ENCODE results near the gene ABCC2.
"Not testable (repeated sequence)": the region's sequence is repeated elsewhere in the genome, so short reads cannot be mapped to it uniquely, and the experiment has no call there.

Gene ABCC2

DNA sequence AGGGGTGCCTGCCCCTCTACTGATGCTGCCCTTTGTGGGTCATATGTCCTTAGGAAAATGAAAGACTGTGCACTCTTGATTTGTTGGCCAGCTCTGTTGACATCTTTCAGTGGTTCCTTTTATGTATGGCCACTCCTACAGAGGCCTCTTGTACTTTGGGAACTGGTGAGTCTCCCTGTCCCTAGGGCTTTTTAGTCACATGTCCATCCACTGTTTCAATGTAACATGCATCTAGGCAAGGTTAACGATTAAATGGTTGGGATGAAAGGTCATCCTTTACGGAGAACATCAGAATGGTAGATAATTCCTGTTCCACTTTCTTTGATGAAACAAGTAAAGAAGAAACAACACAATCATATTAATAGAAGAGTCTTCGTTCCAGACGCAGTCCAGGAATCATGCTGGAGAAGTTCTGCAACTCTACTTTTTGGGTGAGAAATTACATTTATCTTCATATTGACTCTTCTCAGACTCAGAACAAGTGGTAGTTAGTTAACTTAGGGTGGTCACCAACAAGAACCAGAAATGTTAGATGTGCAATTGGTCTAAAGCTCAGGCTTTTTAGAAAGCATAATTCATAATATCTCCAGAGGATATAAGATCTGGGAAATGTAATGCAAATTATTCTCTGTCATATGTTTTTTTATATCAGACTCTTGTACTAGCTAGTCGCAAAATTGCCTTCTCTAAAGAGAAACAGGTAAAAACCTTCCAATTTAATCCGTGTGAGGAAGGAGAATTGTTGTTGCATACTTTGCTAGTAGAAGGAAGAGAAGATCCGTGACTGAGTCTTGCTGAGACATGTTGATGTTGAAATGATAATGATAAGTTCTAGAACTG lies at the start of gene ABCC2:
TSS of gene ABCC2 (plus strand) at position 194 of the 840 bp plus-strand sequence. CDS start at position 399, 205 bp downstream.
- DNase-seq: no peak

DNA sequence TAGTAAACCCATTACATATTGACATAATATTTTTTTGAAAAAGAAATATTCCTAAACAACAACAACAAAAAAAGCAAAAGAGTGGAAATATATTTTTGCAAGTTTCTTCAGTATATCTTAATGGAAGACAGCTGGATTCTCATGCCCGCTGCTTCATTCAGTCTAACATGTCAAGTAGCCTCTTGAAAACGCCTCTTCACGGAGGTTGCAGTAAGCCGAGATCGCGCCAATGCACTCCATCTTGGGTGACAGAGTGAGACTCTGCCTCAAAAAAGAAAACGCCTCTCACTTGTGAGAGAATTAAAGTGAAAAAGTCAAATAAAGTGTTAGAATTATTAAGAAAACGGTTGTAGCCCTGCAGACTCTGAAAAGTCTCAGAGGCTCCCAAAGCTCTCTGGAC lies 49.1 kb upstream of the ABCC2 start:
- no peak for DNase-seq

DNA sequence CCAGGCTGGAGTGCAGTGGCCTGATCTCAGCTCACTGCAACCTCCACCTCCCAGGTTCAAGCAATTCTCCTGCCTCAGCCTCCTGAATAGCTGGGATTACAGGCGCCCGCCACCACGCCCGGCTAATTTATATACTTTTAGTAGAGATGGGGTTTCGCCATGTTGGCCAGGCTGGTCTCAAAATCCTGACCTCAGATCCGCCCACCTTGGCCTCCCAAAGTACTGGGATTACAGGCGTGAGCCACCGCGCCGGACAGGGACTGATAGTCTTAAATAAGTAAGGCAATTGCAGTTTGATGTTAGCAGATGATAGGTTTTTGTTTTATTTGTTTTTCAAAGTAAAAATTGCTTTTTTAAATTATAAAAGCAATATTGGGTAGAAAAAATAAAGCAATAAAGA lies 48.3 kb upstream of the ABCC2 start:
- not testable (repeated sequence) for DNase-seq

DNA sequence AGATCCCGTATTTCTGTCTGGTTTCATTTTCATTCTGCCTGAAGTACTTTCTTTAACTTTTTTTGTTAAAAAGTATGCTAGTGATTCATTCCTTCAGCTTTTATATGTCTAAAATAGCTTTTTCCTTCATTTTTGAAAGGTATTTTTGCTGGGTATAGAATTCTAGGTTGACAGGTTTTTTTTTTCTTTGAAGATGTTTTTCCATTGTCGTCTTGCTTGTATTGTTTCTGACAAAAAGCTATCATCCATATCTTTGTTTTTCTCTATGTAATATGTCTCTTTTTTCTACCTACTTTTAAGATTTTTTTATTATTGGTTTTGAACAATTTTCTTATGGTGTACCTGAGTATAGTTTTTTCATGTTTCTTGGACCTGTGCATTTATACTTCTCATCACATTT lies 42.2 kb upstream of the ABCC2 start:
- DNase-seq: no peak

DNA sequence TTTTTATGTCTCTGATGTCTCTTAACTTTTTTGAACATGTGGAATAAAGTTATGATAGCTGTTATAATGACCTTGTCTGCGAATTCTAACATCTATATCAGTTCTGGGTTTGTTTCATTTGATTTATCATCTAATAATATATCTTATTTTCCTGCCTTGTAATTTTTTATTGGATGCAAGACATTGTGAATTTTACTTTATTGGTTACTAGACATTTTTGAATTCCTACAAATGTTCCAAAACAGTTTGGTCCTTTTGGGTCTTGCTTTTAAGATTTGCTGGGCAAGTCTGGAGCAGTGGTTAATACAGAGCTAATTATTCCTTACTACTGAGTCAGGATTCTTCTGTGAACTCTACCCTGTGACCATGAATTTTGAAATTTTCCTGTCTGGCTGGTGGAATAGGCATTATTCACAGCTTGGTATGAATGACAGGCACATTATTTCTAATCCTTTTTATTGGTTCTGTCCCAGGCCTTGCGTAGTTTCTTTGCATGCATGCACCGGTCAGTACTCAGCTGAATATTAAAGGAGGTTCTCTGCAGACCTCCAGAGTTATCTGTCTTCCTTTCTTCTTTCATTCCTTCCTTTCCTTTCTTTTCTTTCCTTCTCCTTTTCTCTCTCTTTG lies 41.4 kb upstream of the ABCC2 start:
- no peak for DNase-seq

DNA sequence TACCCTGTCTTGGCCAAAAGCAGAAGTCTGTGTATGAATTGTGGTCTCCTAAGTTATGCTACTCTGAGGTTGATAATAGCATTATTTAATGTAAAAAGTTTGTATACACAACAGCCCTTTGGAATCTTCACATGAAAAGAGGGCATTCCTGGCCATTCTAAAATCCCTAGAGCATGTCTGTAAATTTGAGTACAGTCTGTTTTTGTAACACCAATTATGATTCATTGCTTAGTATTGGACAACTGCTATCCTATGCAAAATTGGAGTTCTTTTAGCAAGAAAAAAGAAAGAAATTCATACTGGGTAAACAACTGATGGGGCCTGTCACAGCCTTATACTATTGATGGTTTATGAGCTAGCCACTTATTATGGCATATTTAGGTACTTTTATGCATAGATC lies 40.2 kb upstream of the ABCC2 start:
- DNase-seq: no peak

DNA sequence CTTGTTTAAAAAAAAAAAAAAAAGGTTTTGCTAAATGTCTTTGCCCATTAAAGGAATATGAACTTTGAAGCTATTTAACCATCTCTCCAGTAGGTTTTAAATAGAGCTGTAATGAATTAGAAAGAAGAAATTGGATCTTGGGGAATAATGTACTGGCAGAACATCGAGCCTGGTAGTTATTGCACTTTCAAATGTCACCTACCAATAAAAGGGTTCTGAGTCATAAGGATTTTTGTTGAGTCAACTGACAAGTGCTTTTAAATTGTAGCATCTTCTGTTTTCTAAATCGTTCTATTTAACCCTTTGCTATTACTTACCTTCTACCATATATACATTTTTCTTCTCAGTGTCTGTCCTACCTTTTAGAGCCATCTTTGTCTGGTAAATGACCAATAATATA lies 39.7 kb upstream of the ABCC2 start:
- DNase-seq: no peak

DNA sequence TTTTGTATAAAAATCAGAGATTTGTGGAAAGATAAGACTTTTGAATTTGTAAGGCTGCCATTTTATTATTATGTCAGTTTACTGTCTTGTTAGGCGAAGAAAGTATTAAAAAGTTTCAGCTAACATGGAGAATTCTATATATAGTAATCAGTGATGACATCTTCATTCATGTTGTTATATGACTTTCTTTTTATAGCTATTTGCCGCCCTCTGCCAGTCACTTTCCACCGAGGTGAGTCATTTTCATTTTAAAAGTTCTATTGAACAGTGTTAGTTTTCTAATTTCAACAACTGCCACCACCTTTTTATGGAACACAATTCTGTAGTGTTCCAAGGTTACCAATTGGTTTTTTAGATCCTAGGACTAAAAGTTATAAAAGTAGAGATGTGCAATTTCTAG lies 38.6 kb upstream of the ABCC2 start:
- no peak for DNase-seq

DNA sequence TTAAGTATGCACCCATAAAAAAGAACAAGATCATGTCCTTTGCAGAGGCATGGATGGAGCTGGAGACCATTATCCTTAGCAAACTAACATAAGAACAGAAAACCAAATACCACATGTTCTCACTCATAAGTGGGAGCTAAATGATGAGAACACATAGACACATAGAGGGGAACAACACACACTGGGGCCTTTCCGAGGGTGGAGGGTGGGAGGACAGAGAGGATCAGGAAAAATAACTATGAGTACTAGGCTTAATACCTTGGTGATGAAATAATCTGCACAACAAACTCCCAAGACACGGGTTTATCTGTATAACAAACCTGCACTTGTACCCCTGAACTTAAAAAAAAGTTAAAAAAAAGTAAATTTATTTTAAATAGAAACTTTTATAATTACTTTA lies 36.3 kb upstream of the ABCC2 start:
- DNase-seq: not testable (repeated sequence)

DNA sequence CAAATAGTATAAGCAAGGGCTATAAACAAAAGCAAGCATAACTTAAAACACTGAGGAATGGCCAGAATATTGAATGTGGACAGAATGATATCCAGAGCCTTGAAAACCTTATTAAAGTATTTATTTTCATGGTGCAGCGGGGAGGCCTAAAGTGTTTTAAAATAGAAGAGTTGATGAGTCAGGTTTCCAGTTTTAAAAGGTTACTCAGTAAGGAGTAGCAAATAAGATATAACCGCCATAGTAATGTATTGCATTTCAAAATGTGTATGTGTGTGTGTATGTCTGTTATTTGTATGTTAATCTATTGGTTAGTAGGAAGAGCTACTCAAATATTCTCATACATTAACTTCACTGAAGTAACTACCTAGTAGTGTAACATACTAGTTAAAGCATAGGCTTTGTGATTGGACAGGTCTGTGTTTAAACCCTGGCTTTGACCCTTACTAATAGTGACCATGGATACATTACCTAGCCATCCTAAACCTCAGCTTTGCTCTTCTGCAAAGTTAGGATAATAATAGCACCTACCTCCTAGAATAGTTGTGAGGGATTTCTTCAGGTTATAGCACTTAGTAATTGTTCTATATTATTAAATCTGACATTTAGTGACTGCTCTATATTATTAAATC lies 33.5 kb upstream of the ABCC2 start:
- no peak for DNase-seq

DNA sequence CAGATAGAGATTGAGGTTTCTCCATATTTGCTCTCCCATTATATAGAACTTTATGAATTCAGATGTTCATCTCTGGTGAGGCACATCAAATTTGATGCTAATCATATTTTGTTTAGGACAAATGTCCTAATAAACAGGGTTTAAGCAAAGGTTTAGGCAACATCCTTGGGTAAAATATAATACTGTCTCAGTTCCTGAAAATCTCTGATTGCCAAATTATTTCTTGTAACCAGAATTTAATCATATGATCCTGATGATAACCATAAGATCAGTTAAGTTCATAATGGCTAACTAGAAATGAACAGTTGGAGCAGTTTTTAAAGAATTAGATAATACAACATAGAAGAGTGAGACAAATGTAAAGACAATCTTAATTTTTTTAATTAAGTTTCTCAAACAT lies 31.8 kb upstream of the ABCC2 start:
- DNase-seq: no peak

DNA sequence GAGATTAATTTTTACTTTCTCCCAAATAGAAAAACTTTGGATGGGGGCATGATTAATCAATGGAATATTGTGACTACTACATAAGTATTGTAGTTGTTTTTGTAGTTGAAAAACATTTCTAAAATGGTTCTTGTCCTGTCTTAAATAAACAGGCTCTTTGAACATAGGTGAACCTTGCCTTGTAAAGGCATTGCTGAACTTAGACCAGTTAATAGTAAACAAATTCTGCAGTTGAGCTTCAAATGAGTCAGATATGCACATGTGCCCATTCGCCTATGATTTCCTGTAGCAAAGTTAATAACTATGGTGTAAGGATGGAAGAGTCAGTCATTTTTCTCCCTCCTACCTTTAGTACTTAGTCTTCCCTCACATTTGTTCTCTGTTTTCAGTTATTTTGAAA lies 27.8 kb upstream of the ABCC2 start:
- no peak for DNase-seq

DNA sequence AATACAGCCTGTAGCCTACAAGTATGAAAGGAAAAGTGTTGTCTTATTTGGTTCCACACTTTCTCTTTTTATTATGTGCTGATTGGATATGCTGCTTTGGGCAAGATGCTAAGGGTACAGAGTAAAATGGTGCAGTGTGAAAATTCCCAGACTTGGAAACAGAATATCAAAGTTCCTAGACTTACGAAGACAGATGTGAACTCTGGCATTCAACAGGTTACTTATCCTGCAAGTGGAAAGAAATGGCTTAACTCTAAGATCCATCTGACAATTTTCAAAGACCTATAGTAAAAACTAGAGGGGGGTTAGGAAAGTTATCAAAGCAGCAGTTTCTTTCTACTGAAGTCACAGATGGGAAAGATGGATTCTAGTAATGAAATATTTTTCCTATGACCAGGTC lies 26.3 kb upstream of the ABCC2 start:
- no peak for DNase-seq

DNA sequence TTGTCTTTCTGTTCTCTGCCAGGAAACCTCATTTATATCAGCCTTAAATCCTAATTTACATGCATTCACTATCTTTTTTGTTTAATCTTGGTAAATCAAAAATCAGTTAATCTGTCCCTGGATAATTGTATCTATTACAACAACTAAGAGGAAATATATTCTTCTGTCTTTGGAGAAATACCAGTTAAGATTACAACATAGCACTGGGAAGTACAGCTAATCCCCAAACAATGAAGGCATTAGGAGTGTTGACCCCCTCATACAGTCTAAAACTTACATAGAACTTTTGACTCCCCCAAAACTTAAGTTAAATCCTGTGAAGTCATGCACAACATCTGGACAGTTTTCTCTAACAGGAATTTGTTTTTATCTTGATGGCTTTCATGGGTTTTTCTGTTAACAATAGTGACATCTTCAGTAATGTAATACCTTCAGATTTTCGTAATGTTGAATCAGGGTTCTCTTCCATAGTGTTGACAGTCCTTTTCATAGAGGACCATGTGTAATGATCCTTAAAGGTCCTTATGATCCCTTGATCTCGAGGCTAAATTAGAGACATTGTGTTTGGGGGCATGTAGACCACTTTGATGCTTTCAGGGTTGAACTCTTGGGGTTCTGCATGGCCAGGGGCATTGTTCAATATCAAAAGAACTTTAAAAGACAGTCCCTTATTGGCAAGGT lies 24.1 kb upstream of the ABCC2 start:
- no peak for DNase-seq

DNA sequence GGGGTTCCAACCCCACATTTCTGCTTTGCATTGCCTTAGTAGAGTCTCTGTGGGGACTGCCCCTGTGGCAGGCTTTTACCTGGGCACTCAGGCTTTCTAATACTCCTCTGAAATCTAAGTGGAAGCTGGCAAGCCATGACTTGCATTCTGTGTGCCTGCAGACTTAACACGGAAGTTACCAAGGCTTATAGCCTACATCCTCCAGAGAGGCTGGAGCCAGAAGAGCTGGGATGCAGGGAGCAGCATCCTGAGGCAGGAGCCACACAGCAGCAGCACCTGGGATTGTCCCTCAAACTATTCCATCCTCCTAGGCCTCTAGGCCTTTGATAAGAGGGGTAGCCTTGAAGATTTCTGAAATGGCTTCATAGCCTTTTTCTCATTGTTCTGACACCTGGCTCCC lies 22.1 kb upstream of the ABCC2 start:
- no peak for DNase-seq

DNA sequence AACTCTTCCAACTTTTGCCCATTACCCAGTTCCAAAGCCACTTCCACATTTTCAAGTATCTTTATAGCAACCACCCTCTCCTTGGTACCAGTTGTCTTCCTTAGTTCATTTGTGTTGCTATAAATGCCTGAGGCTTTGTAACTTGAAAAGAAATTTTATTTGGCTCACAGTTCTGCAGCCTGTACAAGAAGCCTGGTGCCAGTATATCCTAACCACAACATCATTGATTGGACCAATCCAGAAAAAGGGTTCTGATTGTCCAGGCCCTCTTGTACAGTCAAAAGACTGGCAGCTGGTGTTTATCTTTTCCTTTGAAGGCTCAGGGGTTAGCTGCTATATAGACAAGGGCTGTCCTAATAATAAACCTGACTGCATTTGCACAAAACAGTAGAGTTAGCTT lies 21.1 kb upstream of the ABCC2 start:
- no peak for DNase-seq

DNA sequence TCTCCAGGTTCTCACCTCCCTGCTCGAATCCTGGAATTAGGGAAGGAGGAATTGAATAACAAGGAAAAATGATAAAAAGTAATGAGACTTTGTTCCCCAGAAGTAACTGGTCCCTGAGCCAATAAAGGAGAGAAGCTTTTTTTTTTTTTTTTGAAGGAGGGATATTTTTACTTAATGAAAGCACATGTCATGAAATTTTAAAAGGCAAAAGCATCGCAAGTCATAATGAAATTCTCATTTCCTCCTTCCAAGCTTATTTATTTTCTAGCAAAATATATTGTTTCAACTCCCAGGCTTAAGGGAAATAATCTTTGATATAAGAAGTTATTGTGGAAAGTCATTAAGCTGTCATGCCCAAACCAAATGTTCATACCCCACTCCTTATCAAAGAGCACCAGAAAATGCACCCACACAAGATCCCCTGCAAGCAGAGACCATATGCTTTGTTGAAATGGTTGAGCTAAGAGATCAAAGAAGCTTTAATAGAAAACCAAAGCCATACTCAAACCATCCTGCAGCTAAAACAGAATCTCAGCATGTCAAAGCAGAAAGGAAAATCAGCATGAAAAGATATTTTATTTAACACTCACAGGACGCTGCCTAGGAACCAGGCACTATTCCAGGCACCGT lies 16.7 kb upstream of the ABCC2 start:
- no peak for DNase-seq

DNA sequence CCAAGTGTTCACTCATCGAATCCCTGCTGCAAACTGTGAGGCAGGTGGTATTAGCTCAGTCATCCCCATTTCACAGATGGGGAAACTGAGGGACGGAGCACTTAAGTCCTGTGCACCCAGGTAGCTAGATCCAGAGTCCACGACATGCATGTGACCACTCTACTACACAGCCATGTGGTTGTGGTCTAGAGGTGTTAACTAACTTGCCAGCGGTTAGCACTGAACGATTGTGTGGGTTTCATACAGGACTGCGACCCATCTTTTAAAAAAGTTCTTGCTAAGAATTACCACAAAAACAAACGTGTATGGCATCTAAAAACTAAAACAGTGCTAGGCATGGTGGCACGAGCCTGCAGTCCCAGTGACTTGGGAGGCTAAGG lies 16.1 kb upstream of the ABCC2 start:
- DNase-seq: no peak

DNA sequence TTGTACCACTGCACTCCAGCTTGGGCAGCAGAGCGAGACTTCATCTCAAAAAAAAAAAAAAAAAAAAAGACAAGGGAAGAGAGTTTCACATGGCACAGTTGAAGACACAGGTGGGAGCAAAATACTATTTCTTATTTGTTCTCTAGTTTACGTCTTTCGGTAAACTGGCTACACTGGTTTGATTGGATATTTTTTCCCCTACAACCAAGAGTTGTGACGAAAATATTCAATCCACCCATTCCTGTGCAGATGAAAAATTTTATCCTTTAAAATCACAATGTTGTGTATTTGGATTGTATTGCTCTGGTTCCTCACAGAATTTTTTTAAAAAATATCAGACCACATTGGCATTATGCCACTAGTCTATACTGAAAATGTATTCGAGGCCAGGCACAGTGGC lies 14.5 kb upstream of the ABCC2 start:
- no peak for DNase-seq

DNA sequence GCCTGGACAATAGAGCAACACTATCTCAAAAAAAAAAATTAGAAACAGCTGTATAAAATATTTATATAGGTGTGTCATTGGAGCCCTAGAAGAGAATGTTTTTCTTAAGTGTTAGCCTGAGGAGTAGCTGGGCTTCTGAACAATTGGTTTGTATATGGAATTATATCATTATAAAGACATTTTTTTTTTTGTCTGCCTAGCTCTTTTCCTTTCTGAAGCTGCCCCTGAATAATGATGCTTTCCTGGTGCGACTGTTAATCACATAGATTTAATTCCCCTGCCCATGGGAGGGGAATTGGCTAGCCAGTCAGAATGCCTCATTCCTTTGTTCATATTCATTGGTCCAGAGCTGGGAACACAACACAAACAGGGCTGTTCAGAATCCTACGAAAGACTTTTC lies 13.9 kb upstream of the ABCC2 start:
- no peak for DNase-seq

DNA sequence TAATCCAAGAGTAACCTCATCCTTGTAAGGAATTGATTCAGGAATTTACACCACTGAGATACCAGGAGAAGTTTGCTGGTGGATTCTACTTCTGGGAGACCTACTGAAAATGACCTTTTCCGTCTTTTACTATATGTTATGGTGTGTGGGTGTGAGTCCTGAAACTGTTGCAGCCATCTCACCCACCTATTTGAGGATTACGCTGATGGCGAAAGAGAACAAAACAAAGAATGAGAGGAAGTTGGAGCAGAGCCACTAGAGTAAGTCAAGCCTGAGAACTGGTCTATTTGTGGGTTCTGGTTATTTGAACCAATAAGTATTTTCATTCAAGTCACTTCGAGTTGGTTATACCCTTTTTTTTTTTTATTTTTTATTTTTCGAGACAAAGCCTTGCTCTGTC lies 12.7 kb upstream of the ABCC2 start:
- DNase-seq: no peak

DNA sequence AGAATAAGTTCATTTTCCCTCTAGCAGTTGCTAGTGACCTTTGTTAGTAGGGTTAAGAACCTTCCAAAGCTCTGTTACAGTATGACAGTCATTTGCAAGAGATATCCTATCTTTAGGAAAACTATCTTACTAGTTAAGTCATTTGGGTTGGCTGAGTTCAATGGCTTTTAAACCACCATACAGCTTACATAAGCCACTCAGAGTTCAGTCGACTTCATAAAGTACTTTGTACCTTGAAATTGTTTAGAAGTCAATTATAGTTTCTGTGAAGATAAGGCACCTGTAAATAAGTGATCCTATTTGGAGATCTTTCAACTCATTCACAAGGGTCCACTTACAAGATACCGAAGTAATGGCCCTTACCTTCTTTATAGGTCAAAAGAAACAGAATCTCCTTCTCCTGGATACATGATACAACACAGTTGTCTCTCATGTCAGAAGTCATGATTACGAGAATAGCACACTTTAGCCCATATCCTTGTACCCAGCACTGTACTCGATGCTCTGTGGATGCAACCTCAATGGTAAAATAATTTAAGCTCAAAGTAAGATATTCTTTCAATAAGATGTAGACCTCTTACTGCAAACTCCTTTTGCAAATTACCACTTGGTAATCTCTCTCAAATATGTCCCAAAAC lies 11.9 kb upstream of the ABCC2 start:
- DNase-seq: no peak

DNA sequence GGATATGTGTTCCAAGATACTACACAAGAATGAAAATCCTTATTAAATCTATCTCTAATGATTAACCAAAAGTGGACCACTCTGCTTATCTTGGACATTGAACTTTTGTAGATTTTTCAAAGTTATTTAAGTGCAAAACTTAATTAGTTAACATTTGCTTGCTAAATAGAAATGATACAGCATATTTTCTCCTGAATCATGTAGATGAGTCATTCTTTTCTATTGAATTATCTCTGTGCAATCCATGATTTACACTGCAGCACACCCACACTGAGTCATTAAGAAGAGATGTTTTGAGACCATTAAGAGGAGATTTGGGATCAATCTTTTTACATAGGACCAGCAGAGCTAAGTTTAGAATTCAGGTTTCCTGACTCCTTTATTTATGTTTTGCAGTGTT lies 6.6 kb upstream of the ABCC2 start:
- no peak for DNase-seq

Data from NCI-H2171 (cell line).